ENCODE data around the gene CMKLR1.

CMKLR1 gene

DNA sequence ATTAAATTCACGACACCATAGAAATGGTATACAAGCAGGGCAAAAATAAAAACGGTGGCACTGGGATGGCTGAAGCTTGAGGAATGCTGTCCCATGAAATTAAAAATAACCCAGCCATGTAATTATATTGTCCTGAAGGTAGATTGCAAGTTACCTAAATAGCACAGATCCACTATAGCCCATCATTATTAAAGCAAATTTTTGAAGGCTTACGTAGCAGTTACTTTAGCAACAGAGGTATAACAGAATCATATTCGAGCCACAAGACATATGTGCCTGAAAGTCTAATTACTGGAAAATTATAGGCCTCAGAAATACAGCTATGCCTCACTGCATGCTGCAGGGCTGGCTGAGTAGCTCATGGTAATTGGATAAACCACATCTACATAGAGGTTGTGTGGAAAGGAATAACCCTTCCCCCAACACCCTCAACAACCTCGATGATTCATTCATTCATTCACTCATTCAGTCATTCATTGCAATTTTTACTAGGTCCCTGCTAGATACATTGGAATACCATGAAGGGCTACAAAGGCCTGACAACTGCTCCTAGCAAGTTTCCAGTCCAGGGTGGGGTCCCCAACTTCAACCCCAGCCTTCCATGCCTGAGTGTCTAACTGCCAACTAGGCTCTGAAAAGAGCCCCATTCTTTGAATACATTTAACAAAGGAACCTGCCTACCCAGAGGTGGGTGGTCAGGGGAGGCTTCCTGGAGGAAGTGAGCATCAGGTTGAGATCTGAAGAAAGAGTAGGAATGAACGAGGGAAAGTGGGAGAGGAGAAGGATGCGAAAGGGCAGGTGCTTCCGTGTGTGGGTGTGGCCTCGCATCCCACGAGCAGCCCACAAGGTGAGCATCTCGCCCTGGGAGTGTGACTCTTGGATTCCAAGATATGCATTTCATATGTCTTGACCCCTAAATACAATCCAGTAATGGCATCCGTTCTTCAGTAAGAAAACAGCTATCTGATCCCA, 18.0 kb upstream of the CMKLR1 start:
- H3K4me3 ChIP-seq (ENCODE audit: low read length): no peak overlapping the region
- no peak for DNase-seq (ENCODE audit: low read depth)
- TF ChIP-seq, protein P1, sequence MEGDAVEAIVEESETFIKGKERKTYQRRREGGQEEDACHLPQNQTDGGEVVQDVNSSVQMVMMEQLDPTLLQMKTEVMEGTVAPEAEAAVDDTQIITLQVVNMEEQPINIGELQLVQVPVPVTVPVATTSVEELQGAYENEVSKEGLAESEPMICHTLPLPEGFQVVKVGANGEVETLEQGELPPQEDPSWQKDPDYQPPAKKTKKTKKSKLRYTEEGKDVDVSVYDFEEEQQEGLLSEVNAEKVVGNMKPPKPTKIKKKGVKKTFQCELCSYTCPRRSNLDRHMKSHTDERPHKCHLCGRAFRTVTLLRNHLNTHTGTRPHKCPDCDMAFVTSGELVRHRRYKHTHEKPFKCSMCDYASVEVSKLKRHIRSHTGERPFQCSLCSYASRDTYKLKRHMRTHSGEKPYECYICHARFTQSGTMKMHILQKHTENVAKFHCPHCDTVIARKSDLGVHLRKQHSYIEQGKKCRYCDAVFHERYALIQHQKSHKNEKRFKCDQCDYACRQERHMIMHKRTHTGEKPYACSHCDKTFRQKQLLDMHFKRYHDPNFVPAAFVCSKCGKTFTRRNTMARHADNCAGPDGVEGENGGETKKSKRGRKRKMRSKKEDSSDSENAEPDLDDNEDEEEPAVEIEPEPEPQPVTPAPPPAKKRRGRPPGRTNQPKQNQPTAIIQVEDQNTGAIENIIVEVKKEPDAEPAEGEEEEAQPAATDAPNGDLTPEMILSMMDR (conservative IDR thresholded peaks at IDR 0.05; ENCODE audit: low read length): no peak

DNA sequence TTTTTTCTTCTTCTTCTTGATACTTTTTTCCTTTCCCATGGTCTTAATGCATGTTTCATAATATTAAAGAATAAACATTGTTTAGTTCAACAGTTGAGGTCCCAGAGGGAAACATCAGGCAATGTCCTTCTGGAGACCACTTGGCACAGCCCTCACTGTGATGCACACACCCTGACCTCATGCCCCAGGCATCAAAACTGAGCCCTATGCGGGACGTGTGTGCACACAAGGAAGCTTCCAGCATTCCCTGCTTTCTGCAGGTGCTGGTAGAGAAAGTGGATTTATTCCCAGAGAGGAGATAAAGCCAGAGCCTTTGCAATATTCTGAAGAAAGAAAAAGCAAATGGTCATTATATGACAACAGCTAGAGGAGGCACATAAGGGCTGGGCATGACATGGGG, 16.0 kb upstream of the CMKLR1 start:
- no peak for DNase-seq (ENCODE audit: low read depth)
- TF ChIP-seq, protein P1 (conservative IDR thresholded peaks at IDR 0.05; ENCODE audit: low read length): no peak
- H3K4me3 ChIP-seq (ENCODE audit: low read length): no peak overlapping the region

DNA sequence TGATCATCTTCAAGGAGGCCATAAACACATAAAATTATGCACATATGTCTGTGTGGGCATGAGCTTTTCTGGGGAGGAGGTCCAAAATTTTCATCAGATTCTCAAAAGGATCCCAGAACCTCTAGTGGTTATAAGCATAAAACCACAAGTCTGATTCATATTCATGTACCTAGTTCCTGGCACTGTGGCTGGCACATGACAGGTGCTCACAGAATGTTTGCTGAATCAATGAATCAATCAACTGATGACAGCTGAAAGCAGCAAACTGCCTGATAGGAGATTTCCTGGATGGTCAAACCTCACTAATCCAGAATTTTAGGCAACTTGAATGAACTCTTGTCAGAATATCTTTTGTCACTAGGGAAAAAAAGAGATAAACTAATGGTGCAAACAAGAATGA, 13.5 kb upstream of the CMKLR1 start:
- H3K4me3 ChIP-seq (ENCODE audit: low read length): no peak overlapping the region
- TF ChIP-seq, protein P1 (conservative IDR thresholded peaks at IDR 0.05; ENCODE audit: low read length): no peak
- no peak for DNase-seq (ENCODE audit: low read depth)

DNA sequence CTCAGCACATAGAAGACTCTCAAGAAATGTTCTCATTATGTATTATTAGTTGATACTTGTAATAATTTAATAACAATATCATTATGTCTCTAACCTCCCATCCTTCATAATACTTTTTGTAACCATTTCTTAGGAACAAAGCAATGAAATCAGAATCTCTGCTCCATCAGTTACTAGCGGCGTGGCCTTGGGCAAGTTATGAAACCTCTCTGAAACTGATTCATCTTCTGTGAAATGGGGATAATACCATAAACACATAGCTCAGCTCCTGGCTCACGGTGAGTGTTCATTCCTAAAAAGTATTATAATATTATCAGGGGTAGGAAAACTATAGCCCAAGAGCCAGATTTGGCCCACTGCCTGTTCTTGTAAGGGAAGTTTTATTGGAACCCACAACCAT, 11.4 kb upstream of the CMKLR1 start:
- TF ChIP-seq, protein P1 (conservative IDR thresholded peaks at IDR 0.05; ENCODE audit: low read length): no peak
- DNase-seq (ENCODE audit: low read depth): no peak
- H3K4me3 ChIP-seq (ENCODE audit: low read length): no peak overlapping the region

DNA sequence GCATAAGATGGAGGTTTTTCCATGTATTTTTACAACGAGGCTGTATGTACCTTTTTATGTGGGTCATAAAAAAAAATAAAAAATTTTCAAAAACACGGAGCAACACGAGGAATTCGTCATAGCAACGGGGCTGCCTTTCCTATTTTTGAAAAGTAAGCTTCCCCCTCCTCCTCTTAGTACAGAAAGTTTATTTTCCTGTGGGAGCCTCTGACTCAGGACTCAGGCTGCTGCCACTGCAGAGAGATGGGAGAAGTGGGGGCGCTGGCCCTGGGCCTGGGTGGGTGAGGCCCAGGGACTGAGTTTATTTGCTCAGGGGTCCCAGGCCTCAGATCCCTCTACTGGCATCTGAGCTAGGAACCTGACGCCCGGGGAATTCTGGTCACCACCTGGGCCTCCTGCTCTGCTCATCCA, 10.2 kb upstream of the CMKLR1 start:
- peak; percentile 11 for DNase-seq (ENCODE audit: low read depth)
- H3K4me3 ChIP-seq (ENCODE audit: low read length): no peak overlapping the region
- TF ChIP-seq, protein P1 (conservative IDR thresholded peaks at IDR 0.05; ENCODE audit: low read length): no peak

DNA sequence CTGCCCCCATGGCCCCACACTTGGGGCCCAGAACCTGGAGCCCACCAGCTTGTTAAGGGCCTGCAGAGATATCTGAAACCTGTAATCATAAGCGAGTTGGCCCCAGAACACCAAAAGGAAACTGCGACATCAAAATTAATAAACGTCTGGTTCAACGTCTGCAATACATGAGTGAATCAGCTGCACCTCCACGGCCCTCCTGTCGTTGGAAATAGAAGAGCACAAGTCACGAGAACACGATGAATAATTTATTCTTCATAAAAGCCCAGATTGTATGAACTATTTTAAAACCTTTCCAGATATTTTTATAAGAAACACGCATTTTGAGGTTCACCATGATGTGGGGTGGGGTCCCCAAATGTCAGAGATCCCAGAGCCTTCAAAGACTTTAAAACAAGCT, 9.7 kb upstream of the CMKLR1 start:
- DNase-seq (ENCODE audit: low read depth): no peak
- H3K4me3 ChIP-seq (ENCODE audit: low read length): no peak overlapping the region
- TF ChIP-seq, protein P1 (conservative IDR thresholded peaks at IDR 0.05; ENCODE audit: low read length): no peak

Data from AG10803 (cell line).